Right hindlimb (tissue), 1 donor: Measurements from ENCODE around the gene FAM13A.
A peak's percentile ranks its signal among the peaks of the same experiment; 100 is the strongest.

Experiments
- DNase-seq: peaks from one replicate; pipeline ENCODE4 v3.0.0-alpha.2; 2018

Gene FAM13A

GRCh38 chr4:88807499-88807898 lies 249.5 kb downstream of the FAM13A start:
- no peak for DNase-seq

- no peak for DNase-seq
Observed at GRCh38 chr4:88804234-88804633, 252.8 kb downstream of the FAM13A start.

GRCh38 chr4:88803600-88804096 lies 253.3 kb downstream of the FAM13A start:
- no peak for DNase-seq

GRCh38 chr4:88802585-88803286 lies 254.2 kb downstream of the FAM13A start:
- DNase-seq: no peak

- DNase-seq: no peak
Observed at GRCh38 chr4:88802138-88802537, 254.8 kb downstream of the FAM13A start.

GRCh38 chr4:88799900-88800299 lies 257.1 kb downstream of the FAM13A start:
- DNase-seq: no peak

GRCh38 chr4:88797725-88798124 lies 259.3 kb downstream of the FAM13A start:
- DNase-seq: no peak

- DNase-seq: no peak
Observed at GRCh38 chr4:88796545-88796944, 260.4 kb downstream of the FAM13A start.

GRCh38 chr4:88794952-88795351 lies 262.0 kb downstream of the FAM13A start:
- no peak for DNase-seq

GRCh38 chr4:88794087-88794690 lies 262.8 kb downstream of the FAM13A start:
- DNase-seq: no peak

GRCh38 chr4:88793475-88793874 lies 263.5 kb downstream of the FAM13A start:
- DNase-seq: no peak

GRCh38 chr4:88792821-88793220 lies 264.2 kb downstream of the FAM13A start:
- no peak for DNase-seq

- no peak for DNase-seq
Observed at GRCh38 chr4:88792268-88792781, 264.7 kb downstream of the FAM13A start.

GRCh38 chr4:88791274-88791673 lies 265.7 kb downstream of the FAM13A start:
- DNase-seq: no peak

- DNase-seq: no peak
Observed at GRCh38 chr4:88788895-88789294, 268.1 kb downstream of the FAM13A start.

GRCh38 chr4:88788424-88788823 lies 268.6 kb downstream of the FAM13A start:
- no peak for DNase-seq

- DNase-seq: no peak
Observed at GRCh38 chr4:88786011-88786410, 271.0 kb downstream of the FAM13A start.

- DNase-seq: no peak
Observed at GRCh38 chr4:88780389-88780788, 276.6 kb downstream of the FAM13A start.

- no peak for DNase-seq
Observed at GRCh38 chr4:88779431-88779830, 277.6 kb downstream of the FAM13A start.

GRCh38 chr4:88775529-88775928 lies 281.5 kb downstream of the FAM13A start:
- no peak for DNase-seq

GRCh38 chr4:88775026-88775425 lies 282.0 kb downstream of the FAM13A start:
- no peak for DNase-seq

- no peak for DNase-seq
Observed at GRCh38 chr4:88771883-88772450, 285.0 kb downstream of the FAM13A start.

GRCh38 chr4:88765729-88766128 lies 291.3 kb downstream of the FAM13A start:
- DNase-seq: peak; percentile 26

GRCh38 chr4:88763075-88763474 lies 293.9 kb downstream of the FAM13A start:
- DNase-seq: no peak
